GM19328 (cell line): ENCODE data around the gene LDLRAD3.
A peak's percentile ranks its signal among the peaks of the same experiment; 100 is the strongest.

Experiments
- ATAC-seq: cut with Tn5 transposase; IDR thresholded peaks from one replicate; pipeline ENCODE4 v1.9.1; 2021; ENCODE audit warnings: mild to moderate bottlenecking, moderate library complexity; ENCODE audit not compliant: unreplicated experiment

Gene LDLRAD3

DNA sequence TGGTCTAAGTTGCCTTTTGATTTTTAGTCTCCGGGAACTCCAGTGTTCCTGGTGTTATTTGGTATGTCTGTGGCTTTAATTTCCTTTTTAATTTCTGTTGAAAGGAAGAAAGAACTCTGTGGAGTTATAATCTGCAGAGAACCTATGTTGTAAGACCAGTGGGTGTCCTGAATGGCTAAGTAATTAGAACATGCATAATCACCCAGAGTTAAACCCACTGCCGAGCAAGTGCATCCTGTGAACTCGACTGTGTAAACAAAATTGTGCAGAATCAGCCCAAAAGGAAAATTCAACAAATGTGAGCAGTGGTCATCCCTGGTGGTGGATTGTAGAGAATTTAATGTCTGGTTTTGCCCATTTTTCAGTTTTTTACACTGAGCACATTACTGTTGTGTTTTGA, 182.8 kb downstream of the LDLRAD3 start:
- ATAC-seq = no peak

DNA sequence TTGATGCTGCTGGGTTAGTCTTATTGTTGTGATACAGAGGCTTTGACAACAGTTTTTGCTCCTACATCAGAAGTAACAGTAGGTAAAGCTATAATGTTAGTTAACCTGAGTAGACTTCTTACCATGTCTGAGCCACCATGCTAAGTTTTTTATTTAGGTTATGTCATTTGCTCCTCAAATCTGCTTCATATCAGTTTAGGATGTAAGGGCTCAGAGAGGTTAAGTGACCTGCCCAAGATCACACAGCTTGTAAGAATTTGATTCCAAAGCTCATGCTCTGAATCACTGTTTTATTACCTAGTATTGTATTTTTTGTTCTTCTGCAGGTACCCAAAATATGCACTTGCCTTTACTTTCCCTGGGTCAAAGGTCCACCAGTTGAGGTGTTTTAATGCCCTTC, 183.7 kb downstream of the LDLRAD3 start:
- no peak for ATAC-seq

DNA sequence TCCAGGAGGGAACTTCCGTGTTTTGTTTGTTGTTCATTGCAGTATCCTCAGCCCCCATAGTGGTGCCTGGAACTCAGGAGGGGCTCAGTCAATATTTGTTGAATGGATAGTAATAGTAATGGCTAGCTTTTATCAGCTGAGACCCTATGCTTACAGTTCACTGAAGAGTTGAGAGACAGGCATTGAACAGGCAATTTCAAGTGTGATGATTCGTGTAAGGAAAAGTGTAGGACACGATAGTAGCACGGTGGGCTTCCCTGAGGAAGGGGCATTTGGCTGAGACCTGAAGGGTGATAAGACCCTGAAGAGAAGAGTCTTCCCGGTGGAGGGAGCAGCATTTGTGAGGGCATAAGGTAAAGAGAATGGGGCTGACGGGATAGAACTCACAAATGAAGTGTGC, 186.1 kb downstream of the LDLRAD3 start:
- ATAC-seq = no peak

DNA sequence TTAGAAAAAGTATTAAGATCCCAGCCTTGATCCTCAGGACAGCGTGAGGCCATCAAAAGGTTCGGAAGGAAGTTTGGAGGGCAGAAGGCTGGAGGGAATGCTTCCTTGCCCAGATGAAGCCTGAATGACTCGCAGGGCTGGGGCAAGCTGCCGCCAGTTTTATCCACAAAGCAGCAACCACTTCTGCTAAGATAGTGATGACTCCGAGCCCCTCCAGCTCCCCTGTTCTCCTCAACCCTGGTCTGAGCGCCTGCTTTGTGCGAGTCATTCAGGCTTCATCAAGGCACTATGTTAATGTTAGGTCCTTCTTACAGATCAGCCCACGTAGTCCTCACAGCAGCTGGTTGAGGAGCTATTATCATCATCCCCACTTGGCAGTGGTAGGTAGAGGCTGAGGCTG, 186.5 kb downstream of the LDLRAD3 start:
- no peak for ATAC-seq

DNA sequence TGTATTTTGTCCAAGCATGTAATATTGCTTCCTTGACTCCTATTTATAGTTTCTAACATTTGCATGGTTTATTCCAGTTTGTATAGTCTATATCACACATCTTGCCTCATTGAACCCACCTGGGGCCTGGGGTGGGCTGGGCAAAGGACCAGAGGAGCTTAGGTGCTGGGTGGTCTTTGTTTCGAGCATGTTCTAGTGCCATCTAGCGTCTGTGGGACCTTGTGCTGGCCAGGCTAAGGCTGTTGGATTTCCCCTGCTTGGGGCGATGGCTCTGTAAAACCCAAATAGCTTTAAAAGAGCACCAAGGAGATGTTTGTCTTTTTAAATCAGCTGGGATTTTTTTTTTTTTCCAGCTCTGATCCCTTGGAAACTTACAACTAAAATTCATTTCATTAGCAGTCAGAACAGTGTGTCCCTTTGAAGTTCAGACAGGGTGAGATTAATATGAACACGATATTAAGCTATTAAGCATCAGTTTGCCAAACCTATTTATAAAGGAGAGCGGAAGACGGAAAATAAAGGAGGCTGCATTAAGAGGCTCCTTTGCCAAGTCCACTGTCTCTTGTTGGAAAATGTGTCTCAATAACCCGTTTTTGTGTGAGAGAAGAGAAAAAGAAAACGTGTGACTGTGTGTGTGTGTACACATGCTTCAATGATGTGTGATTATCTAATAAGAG, 188.0 kb downstream of the LDLRAD3 start:
- no peak for ATAC-seq

DNA sequence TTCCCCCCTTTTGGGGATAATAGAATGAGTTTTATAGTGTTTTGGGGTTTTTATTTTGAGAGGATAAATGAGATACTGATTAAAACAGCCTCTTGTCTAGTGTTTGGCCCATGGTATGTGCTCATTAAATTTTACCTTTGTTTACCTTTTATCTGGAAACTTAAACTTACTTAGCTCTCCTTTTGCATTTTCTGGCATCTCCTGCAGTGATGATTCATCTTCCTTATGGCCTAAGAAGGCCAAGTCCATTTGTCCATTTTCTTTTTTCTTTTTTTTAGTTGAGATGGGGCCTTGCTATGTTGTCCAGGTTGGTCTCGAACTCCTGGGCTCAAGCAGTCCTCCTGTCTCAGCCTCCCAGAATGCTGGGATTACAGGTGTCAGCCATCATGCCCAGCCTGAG, 189.1 kb downstream of the LDLRAD3 start:
- no peak for ATAC-seq

DNA sequence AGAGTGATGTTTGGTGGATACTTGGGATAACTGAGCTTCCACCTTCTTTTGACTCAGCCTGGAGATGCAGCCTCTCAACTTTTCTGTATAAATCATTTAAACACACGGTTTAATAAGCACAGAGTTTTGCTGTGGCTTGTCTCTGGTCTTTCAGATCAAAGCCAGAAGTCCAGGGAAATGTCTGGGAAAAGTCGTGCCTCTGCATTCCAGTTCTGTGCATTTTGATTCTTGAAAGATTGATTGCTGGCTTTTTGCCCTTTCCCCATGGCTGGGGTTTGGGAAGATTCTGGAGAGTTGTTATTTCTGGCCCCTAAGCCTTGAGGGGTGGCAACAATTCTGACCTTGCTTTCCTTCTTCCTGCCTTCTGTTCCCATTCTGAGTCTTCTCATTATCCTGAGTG, 191.2 kb downstream of the LDLRAD3 start:
- no peak for ATAC-seq

DNA sequence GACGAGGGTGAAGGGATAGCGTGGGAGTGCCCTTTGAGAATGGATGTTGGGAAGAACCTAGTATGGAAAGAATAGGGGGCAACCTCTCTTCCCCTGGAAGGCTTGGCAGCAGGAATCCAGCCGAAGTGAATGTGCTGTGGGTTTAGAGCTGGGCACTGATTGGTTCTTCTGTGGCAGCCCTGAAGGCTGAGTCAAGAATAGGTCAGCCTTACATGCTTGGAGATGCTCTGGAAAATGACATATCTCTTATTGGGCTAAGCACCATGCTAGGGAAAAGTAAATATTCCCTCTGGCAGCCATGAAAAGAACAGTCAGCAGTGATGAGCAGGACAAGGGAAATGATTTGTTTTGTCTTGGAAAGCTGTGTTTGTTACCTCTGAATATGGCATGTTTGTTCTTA, 195.9 kb downstream of the LDLRAD3 start:
- ATAC-seq = no peak

DNA sequence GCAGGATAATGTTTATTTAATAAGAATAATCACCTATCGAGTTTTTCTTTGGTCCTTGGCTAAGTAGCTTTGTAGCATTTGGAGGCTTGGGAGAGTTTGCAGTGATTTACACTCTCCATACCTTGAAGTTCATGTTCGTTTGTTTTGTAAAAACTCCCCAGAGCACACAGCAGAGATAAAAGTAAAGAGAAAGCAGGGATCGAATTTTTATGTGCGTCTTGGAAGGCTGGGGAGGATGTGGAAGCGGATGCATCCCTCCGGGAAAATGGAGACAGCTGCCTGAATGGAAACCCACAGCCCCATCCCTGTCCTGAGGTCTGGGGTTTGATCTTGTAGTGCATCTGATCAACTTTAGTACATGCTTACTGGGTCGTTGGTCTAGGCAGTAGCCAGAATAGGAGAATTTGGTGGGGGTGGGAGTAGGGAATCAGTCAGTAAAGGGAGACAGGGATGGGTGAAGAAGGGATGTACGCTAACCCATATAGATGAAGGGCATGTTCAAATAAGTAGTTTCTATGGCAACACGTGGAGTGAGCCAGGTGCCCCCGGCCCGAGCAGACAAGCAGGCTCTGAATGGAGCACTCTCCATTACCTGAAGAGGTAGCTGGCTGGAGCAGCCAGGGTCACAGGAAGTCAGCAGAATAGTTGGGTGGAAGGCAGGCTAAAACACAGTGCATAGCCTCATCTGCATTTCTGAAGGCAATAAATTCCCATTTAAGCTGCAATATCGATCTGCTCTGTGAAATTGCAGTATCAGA, 197.5 kb downstream of the LDLRAD3 start:
- ATAC-seq = no peak

DNA sequence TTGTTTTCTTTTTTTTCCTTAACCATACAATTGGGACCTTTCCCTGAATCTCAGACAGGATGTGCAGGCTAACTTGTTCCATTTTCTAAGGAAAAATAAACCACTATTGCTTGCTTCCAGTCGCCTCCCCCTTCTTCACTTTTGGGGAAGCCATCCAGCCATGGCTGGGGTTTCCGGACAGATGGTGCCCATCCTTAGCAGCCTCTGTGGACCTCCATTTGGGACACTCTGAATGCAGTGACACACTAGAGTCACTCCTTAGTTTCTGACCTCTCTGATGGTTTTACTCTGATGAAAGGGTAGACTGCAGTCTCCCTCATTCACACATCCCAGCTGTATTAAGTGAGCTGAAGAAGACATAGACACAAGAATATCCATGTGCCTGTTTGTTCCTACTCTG, 198.1 kb downstream of the LDLRAD3 start:
- no peak for ATAC-seq

DNA sequence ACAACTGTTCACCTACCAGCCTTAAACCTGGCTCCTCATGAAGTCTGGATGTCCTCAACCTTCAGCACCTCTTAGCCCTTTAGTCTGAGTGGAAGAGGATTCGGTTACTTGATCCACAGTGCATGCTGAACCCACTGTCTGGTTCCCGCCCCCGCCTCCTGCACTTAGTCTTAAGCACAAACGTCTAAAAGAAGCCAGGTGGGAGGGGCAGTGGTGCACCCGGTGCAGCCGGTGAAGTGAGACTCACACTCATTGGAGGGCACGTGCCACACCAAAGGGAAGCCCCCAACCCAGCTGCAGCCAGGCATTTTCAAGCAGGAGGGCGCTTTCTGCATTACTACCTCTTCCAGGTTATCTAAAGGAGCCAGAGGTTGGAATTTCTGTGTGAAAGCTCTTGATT, 198.6 kb downstream of the LDLRAD3 start:
- no peak for ATAC-seq

DNA sequence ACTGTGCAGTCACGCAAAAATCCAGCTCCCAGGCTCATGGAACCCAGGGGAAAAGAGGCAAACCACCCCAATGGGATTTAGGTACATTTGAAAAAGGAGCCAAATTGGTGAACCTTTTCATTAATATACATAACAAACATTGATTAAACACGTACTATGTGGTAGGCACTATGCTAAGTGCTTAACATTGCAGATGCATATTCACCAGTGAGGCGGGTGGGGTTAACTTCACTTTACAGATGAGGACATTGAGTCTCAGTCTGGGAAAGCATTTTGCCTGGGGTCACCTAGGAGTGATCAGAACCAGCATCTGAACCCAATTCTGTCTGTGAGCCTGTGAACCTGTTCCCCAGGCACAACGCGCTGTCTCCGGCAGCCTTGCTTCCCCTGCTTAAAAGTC, 199.0 kb downstream of the LDLRAD3 start:
- ATAC-seq = no peak

DNA sequence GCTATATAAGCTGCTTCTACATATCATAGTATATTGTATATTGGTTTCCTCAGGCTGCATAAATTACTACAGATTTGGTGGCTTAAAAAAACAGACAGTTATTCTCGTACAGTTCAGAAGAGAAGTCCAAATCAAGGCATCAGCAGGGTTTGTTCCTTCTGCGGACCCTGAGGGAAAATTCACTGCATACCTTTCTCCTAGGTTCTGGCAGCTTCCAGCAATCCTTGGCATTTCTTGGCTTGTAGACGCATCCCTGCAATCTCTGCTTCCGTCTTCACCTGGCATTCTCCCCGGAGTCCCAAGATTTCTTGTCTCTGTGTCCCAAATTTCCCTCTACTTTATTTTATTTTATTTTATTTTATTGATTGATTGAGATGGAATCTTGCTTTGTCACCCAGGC, 202.6 kb downstream of the LDLRAD3 start:
- ATAC-seq = no peak

DNA sequence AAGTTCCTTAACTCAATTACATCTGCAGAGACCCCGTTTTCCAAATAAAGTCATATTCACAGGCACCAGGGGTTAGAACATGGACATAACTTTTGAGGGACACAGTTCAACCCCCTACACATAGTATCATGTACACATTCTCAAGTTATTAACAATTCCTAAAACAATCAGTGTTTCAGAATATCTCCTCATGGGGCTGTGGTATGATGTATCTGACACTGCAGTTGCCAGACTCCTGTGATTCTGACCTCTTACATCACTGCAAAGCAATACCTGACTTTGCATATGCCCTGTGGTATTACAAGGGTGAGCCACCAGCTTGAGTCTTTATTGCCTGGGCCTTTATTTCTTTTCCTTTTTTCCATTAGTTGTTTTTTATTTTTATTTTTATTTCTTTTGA, 203.6 kb downstream of the LDLRAD3 start:
- no peak for ATAC-seq

DNA sequence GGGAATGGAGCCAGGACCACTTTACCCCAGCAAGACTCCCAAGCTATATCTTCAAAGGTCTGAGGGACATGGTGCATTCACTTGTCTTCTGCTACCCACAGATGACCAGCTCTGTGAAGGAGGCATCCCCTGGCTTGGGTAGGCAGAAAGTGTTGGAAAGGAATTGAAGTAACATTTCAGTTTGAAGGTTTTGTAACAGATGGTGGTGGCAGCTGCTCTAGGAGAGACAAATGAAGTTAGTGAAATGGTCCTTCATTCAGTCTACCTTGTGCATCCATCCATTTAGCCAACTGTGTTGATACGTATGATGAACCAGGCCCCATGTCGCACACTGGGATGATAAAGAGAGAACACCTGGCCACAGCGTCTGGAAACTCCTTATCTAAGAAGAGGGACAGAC, 204.8 kb downstream of the LDLRAD3 start:
- ATAC-seq = no peak

DNA sequence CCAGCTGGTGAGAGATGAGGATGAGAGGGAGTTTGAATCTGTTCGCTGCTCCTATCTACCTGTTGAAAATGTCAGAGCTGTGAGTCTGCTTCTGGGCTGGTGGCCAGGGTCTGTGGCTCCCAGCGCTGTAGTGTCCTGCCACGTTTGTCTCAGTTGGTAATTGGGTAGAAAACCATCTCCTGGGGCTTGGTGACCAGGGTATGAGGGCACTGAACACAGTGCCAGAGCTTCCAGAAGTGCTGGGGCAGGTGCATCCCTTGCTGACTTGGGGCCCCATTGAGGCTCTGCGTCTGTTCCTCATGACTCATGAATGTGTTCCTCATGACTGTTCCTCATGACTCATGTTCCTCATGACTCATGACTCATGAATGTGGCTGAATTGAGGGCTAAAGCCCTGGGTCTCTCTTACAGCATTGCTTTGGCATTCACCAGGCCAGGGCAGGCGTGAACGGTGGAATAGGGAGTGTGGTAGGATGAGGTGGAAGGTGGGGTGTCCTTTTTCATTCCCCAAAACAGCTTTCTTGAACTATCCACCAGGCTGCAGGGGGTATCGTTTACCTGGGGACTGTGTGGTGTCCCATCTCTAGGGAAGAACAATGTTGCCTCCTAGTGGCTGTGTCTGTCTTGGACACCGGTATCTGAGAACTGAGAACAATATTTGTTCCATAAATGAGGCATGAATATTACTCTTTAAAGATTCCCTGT, 205.8 kb downstream of the LDLRAD3 start:
- ATAC-seq = peak; percentile 73

DNA sequence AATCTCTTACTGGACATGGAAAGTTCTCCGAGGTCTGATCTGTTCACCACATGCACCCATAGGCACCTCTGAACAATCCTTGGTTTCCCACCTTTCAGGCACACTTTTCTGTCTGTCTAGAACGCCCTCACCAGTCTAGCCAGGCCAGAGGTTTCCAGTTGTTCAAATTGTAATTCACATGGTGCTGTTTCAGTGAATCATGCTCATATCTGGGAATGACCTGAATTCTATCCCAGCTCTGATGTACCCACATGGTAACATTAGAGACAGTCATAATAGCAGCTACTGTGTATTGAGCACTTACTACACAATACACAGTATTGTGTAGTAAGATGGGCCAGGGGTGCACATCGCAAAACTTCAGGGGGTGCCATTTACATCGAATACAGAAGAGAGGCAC, 207.1 kb downstream of the LDLRAD3 start:
- no peak for ATAC-seq

DNA sequence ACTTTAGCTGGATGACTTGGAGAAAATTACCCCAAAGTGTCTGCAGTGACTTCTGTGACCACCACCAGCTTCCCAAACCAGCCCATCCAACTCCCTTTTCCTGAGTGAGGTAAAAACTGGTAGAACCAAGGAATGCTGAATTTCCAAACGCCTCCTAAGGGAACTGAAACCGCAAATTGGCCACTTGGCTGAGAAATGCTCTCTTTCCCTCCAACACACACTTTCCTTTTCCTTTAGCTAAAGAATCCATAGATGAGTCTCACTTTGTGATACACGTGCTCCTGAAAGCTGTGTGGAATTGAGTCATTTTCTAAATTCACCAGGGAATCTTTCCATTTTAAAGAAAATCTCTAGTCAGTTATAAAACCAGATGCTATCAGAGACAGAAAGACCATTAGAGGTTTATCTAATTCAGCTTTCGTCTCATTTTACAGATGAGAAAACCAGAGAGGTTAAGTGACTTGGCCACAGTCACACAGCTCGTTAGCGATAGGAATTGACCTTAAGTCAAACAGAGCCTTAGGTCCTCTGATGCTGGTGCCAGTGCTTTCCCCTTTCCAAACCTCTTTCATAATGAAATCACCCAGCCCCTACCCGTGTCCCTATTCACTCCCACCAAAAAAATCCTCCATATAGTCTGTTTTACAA, 208.2 kb downstream of the LDLRAD3 start:
- no peak for ATAC-seq

DNA sequence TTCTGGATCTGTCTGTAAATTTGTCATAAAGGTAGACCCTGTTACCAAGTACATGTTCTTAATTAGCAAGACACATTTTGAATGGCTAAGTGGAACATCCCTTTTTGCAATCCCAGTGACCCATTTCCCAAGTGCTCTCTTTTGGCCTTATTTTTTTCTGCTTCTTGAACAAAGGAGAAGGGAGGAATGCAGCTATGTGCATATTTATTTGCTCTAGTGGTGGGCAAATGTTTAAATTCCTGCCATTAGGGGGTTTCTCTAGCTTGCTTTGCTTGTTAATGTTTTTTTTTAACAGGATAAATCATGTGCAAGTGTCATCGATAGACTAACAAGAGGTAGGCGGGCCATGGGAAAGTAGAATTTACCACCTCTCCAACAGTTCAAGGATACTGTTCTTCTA, 209.7 kb downstream of the LDLRAD3 start:
- ATAC-seq = no peak

DNA sequence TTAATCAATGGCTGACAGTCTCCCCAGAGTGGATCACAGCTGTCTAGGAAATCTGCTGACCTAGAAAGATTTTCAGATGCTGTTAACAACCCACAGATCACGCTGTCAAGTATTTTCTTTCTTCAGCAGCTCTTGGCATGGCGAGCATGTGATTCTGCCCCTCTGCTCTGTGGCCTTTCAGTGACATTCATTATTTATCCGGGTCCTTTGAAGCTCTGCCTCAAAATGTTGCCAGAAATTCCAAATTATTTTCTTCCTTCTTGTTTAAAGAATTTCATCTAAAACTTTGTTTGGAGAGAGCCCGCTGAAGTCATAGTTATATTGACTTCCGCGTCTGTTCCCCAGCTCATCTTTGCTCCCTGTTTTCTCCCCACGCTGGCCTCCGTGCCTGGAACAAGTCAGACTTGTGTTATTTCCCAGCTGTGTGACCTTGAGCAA, 211.3 kb downstream of the LDLRAD3 start:
- ATAC-seq = no peak

DNA sequence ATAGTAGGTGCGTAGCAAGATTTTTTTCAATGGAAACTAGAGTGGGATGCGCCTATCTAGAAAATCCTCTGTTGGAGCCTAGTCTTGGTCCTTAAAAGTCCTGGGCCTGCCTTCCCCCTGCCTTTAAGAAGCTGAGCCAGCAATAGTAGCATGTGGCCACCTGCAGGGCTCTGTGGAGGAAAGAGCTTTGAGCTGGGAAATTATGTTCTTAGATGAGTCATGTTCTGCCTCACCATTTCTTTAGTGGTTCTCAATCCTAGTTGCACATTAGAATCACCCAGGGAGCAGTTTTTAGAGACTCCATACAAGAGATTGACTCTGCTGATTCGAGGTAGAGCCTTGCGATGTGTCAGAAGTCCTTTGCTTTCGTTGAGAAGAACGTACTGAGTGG, 211.9 kb downstream of the LDLRAD3 start:
- ATAC-seq = no peak
